ENCODE data around the gene SRRT. TPM values are rescaled to one million over a fixed set of nuclear protein-coding genes. Genes with fewer than 3 reads are reported as not detected.
A peak's percentile ranks its signal among the peaks of the same experiment; 100 is the strongest.

Gene SRRT
- total and polyA plus RNA-seq, 4 donors, result 58.5 to 120 (median 78.0) TPM

GRCh38 chr7:100873599-100874299 lies 1.2 kb upstream of the SRRT start:
- no peak for ATAC-seq (ENCODE audit: insufficient read depth, low FRiP score)
- no peak for DNase-seq

GRCh38 chr7:100874300-100874576 lies 665 bp upstream of the SRRT start:
- ATAC-seq (ENCODE audit: insufficient read depth, low FRiP score) (no peak), DNase-seq (no peak)
- WGBS, 2 donors, result 60 to 74% methylated on average over 8 of the region's 8 CpGs
- no peaks in the 10 kb centered on the region for H3K9me3 ChIP-seq (ENCODE audit: control insufficient read depth in 4 of 4, insufficient read depth in 3 of 4, low read length in 3 of 4)
- H3K4me3 ChIP-seq, result peak overlapping the region; percentile 81
- H3K36me3 ChIP-seq (ENCODE audit: control insufficient read depth in 4 of 4, insufficient read depth in 4 of 4, low read length in 4 of 4), result peaks cover 2 to 34% (median 27%) of the 10 kb centered on the region in 4 donors
- no peaks in the 10 kb centered on the region for H3K27me3 ChIP-seq (ENCODE audit: control insufficient read depth in 3 of 3, insufficient read depth in 3 of 3, low read length in 2 of 3)
- H3K9ac ChIP-seq (ENCODE audit: insufficient read depth in 1 of 2, low read length in 2 of 2), result peak overlapping the region; percentile 57 to 94
- peaks cover 3 to 20% (median 12%) of the 10 kb centered on the region in 5 donors for H3K4me1 ChIP-seq (ENCODE audit: control insufficient read depth in 5 of 5, insufficient read depth in 5 of 5, low read length in 5 of 5)
- peak overlapping the region; percentile 92 to 98 for H3K27ac ChIP-seq (ENCODE audit: low read depth in 1 of 2, low read length in 1 of 2)
- TF ChIP-seq CTCF (IDR thresholded peaks at IDR 0.05; ENCODE audit: control extremely low read depth, extremely low read depth), result no peak

More at GRCh38 chr7:100873599-100874299, 1.2 kb upstream of the SRRT start:
- Histone ChIP-seq H3K36me3 (ENCODE audit: control insufficient read depth in 4 of 4, insufficient read depth in 4 of 4, low read length in 4 of 4) (peaks cover 2 to 30% (median 26%) of the 10 kb centered on the region in 4 donors), H3K27ac (ENCODE audit: low read depth in 1 of 2, low read length in 1 of 2) (peak overlapping the region; percentile 92 to 98), H3K9me3 (ENCODE audit: control insufficient read depth in 4 of 4, insufficient read depth in 3 of 4, low read length in 3 of 4) (no peaks in the 10 kb centered on the region), H3K9ac (ENCODE audit: insufficient read depth in 1 of 2, low read length in 2 of 2) (no peak overlapping the region), H3K27me3 (ENCODE audit: control insufficient read depth in 3 of 3, insufficient read depth in 3 of 3, low read length in 2 of 3) (no peaks in the 10 kb centered on the region), H3K4me1 (ENCODE audit: control insufficient read depth in 5 of 5, insufficient read depth in 5 of 5, low read length in 5 of 5) (peaks cover 6 to 21% (median 12%) of the 10 kb centered on the region in 5 donors), H3K4me3 (peak overlapping the region; percentile 81)
- 93 to 96% methylated on average over 10 of the region's 10 CpGs for WGBS, 2 donors
- no peak for TF ChIP-seq CTCF (IDR thresholded peaks at IDR 0.05; ENCODE audit: control extremely low read depth, extremely low read depth)

- Histone ChIP-seq H3K4me1 (ENCODE audit: control insufficient read depth in 5 of 5, insufficient read depth in 5 of 5, low read length in 5 of 5) (peaks cover 3 to 20% (median 12%) of the 10 kb centered on the region in 5 donors), H3K27ac (ENCODE audit: low read depth in 1 of 2, low read length in 1 of 2) (peak overlapping the region; percentile 84 to 91), H3K9me3 (ENCODE audit: control insufficient read depth in 4 of 4, insufficient read depth in 3 of 4, low read length in 3 of 4) (no peaks in the 10 kb centered on the region), H3K27me3 (ENCODE audit: control insufficient read depth in 3 of 3, insufficient read depth in 3 of 3, low read length in 2 of 3) (no peaks in the 10 kb centered on the region), H3K9ac (ENCODE audit: insufficient read depth in 1 of 2, low read length in 2 of 2) (peak overlapping the region; percentile 46 to 83), H3K36me3 (ENCODE audit: control insufficient read depth in 4 of 4, insufficient read depth in 4 of 4, low read length in 4 of 4) (peaks cover 2 to 37% (median 30%) of the 10 kb centered on the region in 4 donors), H3K4me3 (peak overlapping the region; percentile 96)
- ATAC-seq (ENCODE audit: insufficient read depth, low FRiP score) (peak; percentile 13), DNase-seq (peak in 1 of 3 donors; percentile 47)
- no peak for TF ChIP-seq CTCF (IDR thresholded peaks at IDR 0.05; ENCODE audit: control extremely low read depth, extremely low read depth)
- WGBS, 2 donors, result 0% methylated on average over 35 to 39 of the region's 39 CpGs
These were observed 451 bp downstream of the SRRT start for GRCh38 chr7:100875356-100875751.

Measured in lung (tissue), 12 donors.